ENCODE results near the gene SCRN1.
"Not testable (repeated sequence)": the region's sequence is repeated elsewhere in the genome, so short reads cannot be mapped to it uniquely, and the experiment has no call there.

SCRN1 gene

GRCh38 chr7:29962035-29962434 is 27.6 kb downstream of the SCRN1 start:
- no peak for DNase-seq

- DNase-seq, result not testable (repeated sequence)
These were observed 28.0 kb downstream of the SCRN1 start for GRCh38 chr7:29961611-29962010.

- no peak for DNase-seq
These were observed 30.8 kb downstream of the SCRN1 start for GRCh38 chr7:29958667-29959358.

GRCh38 chr7:29957521-29958310 is 31.9 kb downstream of the SCRN1 start:
- DNase-seq, result peak; percentile 32

- no peak for DNase-seq
These were observed 33.1 kb downstream of the SCRN1 start for GRCh38 chr7:29956487-29956836.

GRCh38 chr7:29955799-29956486 is 33.7 kb downstream of the SCRN1 start:
- no peak for DNase-seq

- DNase-seq, result no peak
These were observed 34.4 kb downstream of the SCRN1 start for GRCh38 chr7:29955075-29955792.

GRCh38 chr7:29953726-29954347 is 35.8 kb downstream of the SCRN1 start:
- DNase-seq, result no peak

- DNase-seq, result no peak
These were observed 38.4 kb downstream of the SCRN1 start for GRCh38 chr7:29951206-29951605.

- no peak for DNase-seq
These were observed 39.1 kb downstream of the SCRN1 start for GRCh38 chr7:29950480-29950879.

GRCh38 chr7:29948587-29948986 is 41.0 kb downstream of the SCRN1 start:
- no peak for DNase-seq

GRCh38 chr7:29946428-29947186 is 43.0 kb downstream of the SCRN1 start:
- no peak for DNase-seq

GRCh38 chr7:29945259-29945809 is 44.3 kb downstream of the SCRN1 start:
- no peak for DNase-seq

- no peak for DNase-seq
These were observed 49.4 kb downstream of the SCRN1 start for GRCh38 chr7:29940199-29940598.

GRCh38 chr7:29937132-29937531 is 52.5 kb downstream of the SCRN1 start:
- DNase-seq, result no peak

GRCh38 chr7:29935111-29935510 is 54.5 kb downstream of the SCRN1 start:
- no peak for DNase-seq

- DNase-seq, result no peak
These were observed 60.4 kb downstream of the SCRN1 start for GRCh38 chr7:29929018-29929807.

- no peak for DNase-seq
These were observed 62.9 kb downstream of the SCRN1 start for GRCh38 chr7:29926741-29927140.

- no peak for DNase-seq
These were observed 63.4 kb downstream of the SCRN1 start for GRCh38 chr7:29926216-29926615.

- DNase-seq, result no peak
These were observed 64.9 kb downstream of the SCRN1 start for GRCh38 chr7:29924684-29925083.

GRCh38 chr7:29924006-29924405 is 65.6 kb downstream of the SCRN1 start:
- no peak for DNase-seq
